Stimulated activated naive CD8-positive, alpha-beta T cell treated with anti-CD3 and anti-CD28 coated beads, Interleukin-15, amount 100 ng/mL, for 72 hours (primary cell): ENCODE measurements around the gene LIG1.
"Not testable (repeated sequence)": the region's sequence is repeated elsewhere in the genome, so short reads cannot be mapped to it uniquely, and the experiment has no call there.

Experiments
- ATAC-seq: fragments of 150-1000 bp; cut with Tn5 transposase; 2 replicates; pipeline ENCODE4 v1.10.0; 2021; ENCODE audit warnings: mild to moderate bottlenecking, moderate library complexity
- DNase-seq, 2 donors: peaks; one replicate each; pipeline ENCODE4 v3.0.0; 2021 to 2022
- H3K27ac Mint-ChIP-seq, 2 donors: one replicate each; pipeline ENCODE4 v1.8.0; 2022; ENCODE audit warnings: mild to moderate bottlenecking in 2 of 2, mixed read lengths in 2 of 2, moderate library complexity in 2 of 2
- H3K27me3 Mint-ChIP-seq: one replicate; pipeline ENCODE4 v1.8.0; 2022; ENCODE audit warnings: mixed read lengths
- H3K4me1 Mint-ChIP-seq: one replicate; pipeline ENCODE4 v1.8.0; 2022; ENCODE audit warnings: mild to moderate bottlenecking, mixed read lengths
- H3K4me3 Mint-ChIP-seq, 2 donors: one replicate each; pipeline ENCODE4 v1.8.0; 2022; ENCODE audit warnings: mild to moderate bottlenecking in 2 of 2, mixed read lengths in 2 of 2, moderate library complexity in 1 of 2
- H3K9me3 Mint-ChIP-seq, 2 donors: one replicate each; pipeline ENCODE4 v1.8.0; 2022; ENCODE audit warnings: mixed read lengths in 2 of 2

The LIG1 gene

GRCh38 chr19:48117515-48118130 is 52.5 kb downstream of the LIG1 start:
- H3K4me1 Mint-ChIP-seq, result peaks cover 28% of the 10 kb centered on the region
- no peaks in the 10 kb centered on the region for H3K9me3 Mint-ChIP-seq
- H3K27ac Mint-ChIP-seq, result peak overlapping the region; percentile 83 to 91
- DNase-seq (no peak), ATAC-seq (no peak)
- no peaks in the 10 kb centered on the region for H3K27me3 Mint-ChIP-seq
- H3K4me3 Mint-ChIP-seq, result peak overlapping the region in 1 of 2 donors; percentile 7

GRCh38 chr19:48113190-48113917 is 56.8 kb downstream of the LIG1 start:
- peaks cover 26% of the 10 kb centered on the region for H3K4me1 Mint-ChIP-seq
- no peaks in the 10 kb centered on the region for H3K9me3 Mint-ChIP-seq
- no peak overlapping the region for H3K4me3 Mint-ChIP-seq
- no peak for ATAC-seq
- no peak for DNase-seq
- H3K27me3 Mint-ChIP-seq, result no peaks in the 10 kb centered on the region
- H3K27ac Mint-ChIP-seq, result peak overlapping the region in 1 of 2 donors; percentile 3

GRCh38 chr19:48111280-48111679 is 58.9 kb downstream of the LIG1 start:
- Mint-ChIP-seq H3K27ac (peak overlapping the region in 1 of 2 donors; percentile 99), H3K27me3 (no peaks in the 10 kb centered on the region), H3K9me3 (no peaks in the 10 kb centered on the region), H3K4me3 (peak overlapping the region; percentile 88 to 92), H3K4me1 (peaks cover 26% of the 10 kb centered on the region)
- DNase-seq (no peak), ATAC-seq (no peak)

- no peaks in the 10 kb centered on the region for H3K27me3 Mint-ChIP-seq
- DNase-seq (peak; percentile 83), ATAC-seq (peak; percentile 88)
- H3K4me1 Mint-ChIP-seq, result peaks cover 26% of the 10 kb centered on the region
- H3K4me3 Mint-ChIP-seq, result peak within 1 kb of the TSS; percentile 88 to 92
- H3K27ac Mint-ChIP-seq, result peak within 1 kb of the TSS; percentile 90 to 99
- H3K9me3 Mint-ChIP-seq, result no peaks in the 10 kb centered on the region
These were observed 59.7 kb downstream of the LIG1 start, which contains the start of gene PLA2G4C for GRCh38 chr19:48110350-48110966. Gene PLA2G4C (minus strand): TSS chr19:48110817. CDS start chr19:48106529, 4,288 bp downstream.

GRCh38 chr19:48108997-48109782 is 61.0 kb downstream of the LIG1 start:
- Mint-ChIP-seq H3K4me3 (peak overlapping the region; percentile 42 to 92), H3K9me3 (no peaks in the 10 kb centered on the region), H3K4me1 (peaks cover 26% of the 10 kb centered on the region), H3K27me3 (no peaks in the 10 kb centered on the region), H3K27ac (peak overlapping the region; percentile 52 to 90)
- DNase-seq (no peak), ATAC-seq (no peak)

- Mint-ChIP-seq H3K4me3 (no peak overlapping the region), H3K9me3 (no peaks in the 10 kb centered on the region)
These were observed 66.2 kb downstream of the LIG1 start for GRCh38 chr19:48103922-48104321.

GRCh38 chr19:48102870-48103751 is 67.0 kb downstream of the LIG1 start:
- Mint-ChIP-seq H3K27me3 (no peaks in the 10 kb centered on the region), H3K27ac (no peak overlapping the region), H3K9me3 (no peaks in the 10 kb centered on the region), H3K4me1 (peaks cover 8% of the 10 kb centered on the region), H3K4me3 (no peak overlapping the region)
- peak; percentile 50 for ATAC-seq
- DNase-seq, result peak in 1 of 2 donors; percentile 33

More at GRCh38 chr19:48103922-48104321, 66.2 kb downstream of the LIG1 start:
- ATAC-seq (no peak), DNase-seq (no peak)
- Mint-ChIP-seq H3K27ac (no peak overlapping the region), H3K27me3 (no peaks in the 10 kb centered on the region), H3K4me1 (peaks cover 10% of the 10 kb centered on the region)

- ATAC-seq (no peak), DNase-seq (no peak)
- H3K27ac Mint-ChIP-seq, result no peak overlapping the region
- no peak overlapping the region for H3K4me3 Mint-ChIP-seq
- H3K9me3 Mint-ChIP-seq, result peaks cover 14 to 26% of the 10 kb centered on the region in 2 donors
- no peaks in the 10 kb centered on the region for H3K27me3 Mint-ChIP-seq
- H3K4me1 Mint-ChIP-seq, result peaks cover 5% of the 10 kb centered on the region
These were observed 74.5 kb downstream of the LIG1 start for GRCh38 chr19:48095612-48096175.

GRCh38 chr19:48094855-48095203 is 75.3 kb downstream of the LIG1 start:
- Mint-ChIP-seq H3K27ac (peak overlapping the region in 1 of 2 donors; percentile 21), H3K9me3 (peaks cover 14 to 26% of the 10 kb centered on the region in 2 donors), H3K4me3 (no peak overlapping the region), H3K4me1 (peaks cover 5% of the 10 kb centered on the region), H3K27me3 (no peaks in the 10 kb centered on the region)
- DNase-seq, result no peak
- peak; percentile 58 for ATAC-seq

- DNase-seq (no peak), ATAC-seq (peak; percentile 96)
These were observed 75.9 kb downstream of the LIG1 start for GRCh38 chr19:48094129-48094854.

GRCh38 chr19:48091111-48091718 is 78.9 kb downstream of the LIG1 start:
- peaks cover 14 to 26% of the 10 kb centered on the region in 2 donors for H3K9me3 Mint-ChIP-seq
- H3K4me1 Mint-ChIP-seq, H3K27ac Mint-ChIP-seq, H3K4me3 Mint-ChIP-seq, DNase-seq, H3K27me3 Mint-ChIP-seq, ATAC-seq: not testable (repeated sequence)

More at GRCh38 chr19:48094129-48094854, 75.9 kb downstream of the LIG1 start:
- Mint-ChIP-seq H3K4me1 (peaks cover 5% of the 10 kb centered on the region), H3K9me3 (peaks cover 14 to 26% of the 10 kb centered on the region in 2 donors), H3K4me3 (no peak overlapping the region), H3K27ac (no peak overlapping the region), H3K27me3 (no peaks in the 10 kb centered on the region)

GRCh38 chr19:48090281-48090802 is 79.8 kb downstream of the LIG1 start:
- H3K27ac Mint-ChIP-seq, result no peak overlapping the region
- ATAC-seq (no peak), DNase-seq (no peak)
- no peaks in the 10 kb centered on the region for H3K27me3 Mint-ChIP-seq
- H3K4me1 Mint-ChIP-seq, result peaks cover 5% of the 10 kb centered on the region
- H3K9me3 Mint-ChIP-seq, result peaks cover 14 to 19% of the 10 kb centered on the region in 2 donors
- H3K4me3 Mint-ChIP-seq, result no peak overlapping the region

GRCh38 chr19:48088991-48089390 is 81.2 kb downstream of the LIG1 start:
- not testable (repeated sequence) for H3K27me3 Mint-ChIP-seq, H3K4me1 Mint-ChIP-seq, DNase-seq, ATAC-seq, H3K9me3 Mint-ChIP-seq, H3K4me3 Mint-ChIP-seq, H3K27ac Mint-ChIP-seq
